Mucosa of gallbladder (tissue), 1 donor: ENCODE results near the gene GPR156. TPM values are rescaled to one million over a fixed set of nuclear protein-coding genes. Genes with fewer than 3 reads are reported as not detected.
"Not testable (repeated sequence)": the region's sequence is repeated elsewhere in the genome, so short reads cannot be mapped to it uniquely, and the experiment has no call there.

Experiments
- DNase-seq: peaks from one replicate; pipeline ENCODE4 v3.0.0-alpha.2; 2020; ENCODE audit warnings: low spot score
- total RNA-seq: library from RNA; stranded (reverse); gene quantifications from one replicate; pipeline ENCODE4 v1.2.1, GENCODE V29; 2021
- donor health status: DM: no; HTN: no; CAD: no.

The GPR156 gene
- 0.20 TPM for total RNA-seq

- no peak for DNase-seq
Measured at GRCh38 chr3:120284747-120285507, at the start of gene GPR156. Gene GPR156, minus strand, starts transcription at chr3:120285222. Its CDS starts 41,124 bp downstream, at chr3:120244098.

- no peak for DNase-seq
Measured at GRCh38 chr3:120332646-120333045, 47.6 kb upstream of the GPR156 start.

GRCh38 chr3:120331076-120331475 lies 46.1 kb upstream of the GPR156 start:
- no peak for DNase-seq

GRCh38 chr3:120326784-120327183 lies 41.8 kb upstream of the GPR156 start:
- DNase-seq, result no peak

- no peak for DNase-seq
Measured at GRCh38 chr3:120324190-120324589, 39.2 kb upstream of the GPR156 start.

- DNase-seq, result not testable (repeated sequence)
Measured at GRCh38 chr3:120323761-120324160, 38.7 kb upstream of the GPR156 start.

GRCh38 chr3:120311863-120312794 lies 27.1 kb upstream of the GPR156 start:
- DNase-seq, result no peak

GRCh38 chr3:120306519-120307455 lies 21.8 kb upstream of the GPR156 start:
- no peak for DNase-seq

GRCh38 chr3:120304616-120305015 lies 19.6 kb upstream of the GPR156 start:
- DNase-seq, result no peak

- DNase-seq, result no peak
Measured at GRCh38 chr3:120302361-120302760, 17.3 kb upstream of the GPR156 start.

- no peak for DNase-seq
Measured at GRCh38 chr3:120300971-120301370, 15.9 kb upstream of the GPR156 start.

- no peak for DNase-seq
Measured at GRCh38 chr3:120299403-120299802, 14.4 kb upstream of the GPR156 start.

GRCh38 chr3:120298996-120299395 lies 14.0 kb upstream of the GPR156 start:
- no peak for DNase-seq

- not testable (repeated sequence) for DNase-seq
Measured at GRCh38 chr3:120291552-120291951, 6.5 kb upstream of the GPR156 start.

GRCh38 chr3:120289636-120290035 lies 4.6 kb upstream of the GPR156 start:
- no peak for DNase-seq

- DNase-seq, result no peak
Measured at GRCh38 chr3:120286465-120286864, 1.4 kb upstream of the GPR156 start.

GRCh38 chr3:120285508-120285841 lies 453 bp upstream of the GPR156 start:
- no peak for DNase-seq

GRCh38 chr3:120281261-120281660 lies 3.8 kb downstream of the GPR156 start:
- DNase-seq, result no peak

GRCh38 chr3:120280566-120280965 lies 4.5 kb downstream of the GPR156 start:
- no peak for DNase-seq

- DNase-seq, result no peak
Measured at GRCh38 chr3:120280026-120280425, 5.0 kb downstream of the GPR156 start.

GRCh38 chr3:120276767-120277166 lies 8.3 kb downstream of the GPR156 start:
- DNase-seq, result no peak

- DNase-seq, result no peak
Measured at GRCh38 chr3:120275618-120276017, 9.4 kb downstream of the GPR156 start.
